H54 (cell line): ENCODE data around the gene PTPRH.

Source experiments
- DNase-seq: peaks from one replicate; pipeline ENCODE4 v3.0.0; 2011; ENCODE audit warnings: low spot score, mixed read lengths; ENCODE audit not compliant: insufficient read length
- FAIRE-seq: peaks from 3 replicates; lab custom pipeline; 2011; peaks lifted over from hg19 to GRCh38; lab: Jason Lieb, UNC
- POLR2A ChIP-seq: IDR thresholded peaks from 2 replicates; pipeline ENCODE4 v1.6.1; 2011; ENCODE audit warnings: low read depth, mild to moderate bottlenecking, low read length

Gene PTPRH

DNA sequence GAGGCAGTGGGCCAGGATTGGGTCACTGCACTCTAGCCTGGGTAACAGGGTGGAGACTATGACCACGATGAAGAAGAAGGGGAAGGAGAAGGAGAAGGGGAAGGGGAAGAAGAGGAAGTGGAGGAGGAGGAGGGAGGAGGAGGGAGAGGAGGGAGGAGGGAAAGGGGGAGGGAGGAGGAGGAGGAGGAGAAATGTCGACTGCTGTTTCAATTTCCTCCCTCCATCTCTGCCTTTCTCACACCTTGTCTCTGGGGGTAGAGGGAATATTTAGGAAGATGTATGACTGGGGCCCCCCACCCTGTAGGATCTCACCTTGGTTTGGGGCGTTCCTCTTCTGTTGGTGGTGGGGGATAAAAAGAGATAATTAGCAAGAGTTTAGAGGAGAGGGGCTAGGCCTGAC lies 64.1 kb downstream of the PTPRH start:
- no peak for TF ChIP-seq POLR2A
- no peak for FAIRE-seq
- no peak for DNase-seq

DNA sequence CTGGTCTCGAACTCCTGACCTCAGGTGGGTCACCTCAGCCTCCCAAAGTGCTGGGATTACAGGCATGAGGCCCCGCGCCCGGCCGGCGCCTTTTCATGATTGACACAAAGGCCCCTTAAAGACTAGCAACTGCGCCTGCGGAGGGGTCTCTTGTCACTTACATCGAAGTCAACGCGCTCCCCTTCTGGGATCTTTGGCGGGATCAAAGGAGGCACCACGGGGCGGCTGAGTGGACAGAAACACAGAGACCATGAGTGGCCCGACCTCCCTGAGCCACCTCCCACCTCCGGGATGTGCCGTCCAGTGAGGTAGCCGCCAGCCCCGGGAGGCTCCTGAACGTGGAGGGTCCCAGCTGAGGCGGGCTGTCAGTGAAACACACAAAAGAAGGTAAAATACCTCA lies 67.6 kb downstream of the PTPRH start:
- no peak for TF ChIP-seq POLR2A
- DNase-seq (no peak), FAIRE-seq (no peak)

DNA sequence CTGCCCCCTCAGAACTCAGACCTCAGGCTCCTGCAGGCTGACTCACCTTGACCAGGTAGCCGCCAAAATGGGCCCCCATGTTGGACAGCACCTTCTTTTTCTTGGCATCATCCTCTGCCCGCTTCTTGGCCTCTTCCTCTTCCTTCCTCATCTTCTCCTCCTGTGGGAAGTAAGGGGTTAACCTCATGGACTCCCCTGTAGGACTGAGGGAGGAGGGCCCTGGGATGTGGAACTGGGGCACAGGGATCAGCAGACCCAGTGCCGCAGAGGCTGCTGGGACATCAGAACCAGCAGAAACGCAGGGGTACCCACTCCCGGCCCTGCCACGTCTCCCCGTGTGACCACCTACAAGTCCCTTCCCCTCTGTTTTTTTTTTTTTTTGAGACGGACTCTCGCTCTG lies 71.4 kb downstream of the PTPRH start:
- DNase-seq, result no peak
- no peak for TF ChIP-seq POLR2A
- no peak for FAIRE-seq

- DNase-seq (no peak), FAIRE-seq (no peak)
- no peak for TF ChIP-seq POLR2A
Observed at GRCh38 chr19:55136399-55137102, 72.8 kb downstream of the PTPRH start.

DNA sequence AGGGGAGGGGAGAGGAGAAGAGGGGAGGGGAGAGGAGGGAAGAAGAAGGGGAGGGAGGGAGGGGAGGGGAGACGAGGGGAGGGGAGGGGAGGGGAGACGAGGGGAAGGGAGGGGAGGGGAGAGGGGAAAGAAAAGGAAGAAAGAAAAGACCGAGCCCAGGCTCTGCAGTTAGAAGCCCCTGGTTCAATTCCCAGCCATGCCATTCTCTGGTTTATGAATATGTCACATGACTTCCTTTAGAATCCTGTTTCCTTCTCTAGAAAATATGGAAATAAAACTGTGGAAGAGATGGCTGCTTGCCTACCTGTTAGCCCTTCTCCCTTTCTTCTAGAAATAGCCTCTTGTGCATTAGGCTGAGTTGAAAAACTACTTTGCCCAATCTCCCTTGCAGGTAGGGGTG lies 74.6 kb downstream of the PTPRH start:
- TF ChIP-seq POLR2A, result no peak
- FAIRE-seq, result no peak
- no peak for DNase-seq

- DNase-seq (no peak), FAIRE-seq (no peak)
- no peak for TF ChIP-seq POLR2A
Observed at GRCh38 chr19:55133639-55134444, 75.5 kb downstream of the PTPRH start.

DNA sequence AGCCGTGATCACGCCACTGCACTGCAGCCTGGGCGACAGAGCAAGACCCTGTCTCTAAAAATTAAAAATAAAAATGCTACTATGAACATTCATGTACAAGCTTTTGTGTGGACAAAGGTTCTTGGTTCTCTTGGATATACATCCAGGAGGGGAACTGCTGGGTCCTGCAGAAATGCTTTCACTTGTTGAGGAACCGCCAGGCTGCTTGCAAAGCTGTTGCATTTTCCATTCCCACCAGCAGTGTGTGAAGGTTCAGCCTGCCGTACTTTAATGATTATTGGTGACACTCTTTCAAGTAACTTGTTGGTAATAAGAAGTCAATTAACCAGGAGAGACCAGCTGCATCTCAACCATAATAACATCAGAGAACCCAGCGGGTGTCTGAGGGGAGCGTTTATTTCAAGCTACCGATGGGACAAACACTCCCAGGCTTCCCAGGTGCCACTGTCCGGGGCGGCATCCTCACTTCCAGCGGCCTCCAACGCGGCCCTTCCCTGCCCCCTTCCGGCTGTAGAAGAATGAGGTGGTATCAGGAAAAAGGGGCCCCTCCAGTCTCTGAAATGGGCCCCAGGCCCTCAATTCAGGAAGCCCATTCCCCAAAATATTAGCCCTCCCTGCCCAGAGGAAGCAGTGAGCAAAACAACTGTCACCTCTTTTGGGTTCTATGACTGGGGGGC lies 76.7 kb downstream of the PTPRH start:
- FAIRE-seq, result no peak
- DNase-seq, result no peak
- TF ChIP-seq POLR2A, result no peak

DNA sequence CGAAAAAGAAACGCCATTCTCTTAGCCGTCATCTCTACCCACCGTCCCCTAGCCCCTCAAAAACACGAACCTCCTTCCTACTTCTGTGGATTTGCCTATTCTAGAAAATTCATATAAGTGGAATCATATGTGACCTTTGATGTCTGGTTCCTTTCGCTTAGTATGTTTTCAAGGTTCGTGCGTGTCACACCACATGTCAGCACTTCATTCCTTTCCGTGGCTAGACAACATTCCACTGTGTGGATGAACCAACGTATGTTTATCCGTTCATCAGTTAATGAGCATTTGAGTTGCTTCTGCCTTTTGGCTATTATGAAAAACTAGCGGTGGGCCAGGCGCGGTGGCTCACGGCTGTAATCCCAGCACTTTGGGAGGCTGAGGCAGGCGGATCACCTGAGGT lies 77.9 kb downstream of the PTPRH start:
- DNase-seq, result no peak
- TF ChIP-seq POLR2A, result no peak
- FAIRE-seq, result no peak
